ENCODE data around the gene LIPC.

LIPC gene

DNA sequence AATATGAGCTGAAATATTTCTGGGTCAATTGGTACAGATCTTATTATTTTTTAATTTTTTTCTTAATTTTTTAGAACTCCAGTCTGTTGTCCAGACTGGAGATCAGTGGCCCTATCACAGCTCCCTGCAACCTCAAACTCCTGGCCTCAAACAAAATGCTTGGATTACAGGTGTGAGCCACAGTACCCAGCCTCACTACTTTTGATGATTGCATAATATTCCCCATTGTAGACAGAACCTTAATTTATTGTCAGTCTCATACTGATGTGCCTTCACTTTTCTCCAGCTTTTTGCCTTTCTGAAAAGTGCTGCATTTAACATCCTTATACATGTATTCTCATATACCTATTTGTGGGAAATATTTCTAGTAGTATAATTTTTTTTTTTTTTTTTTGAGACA lies 144.9 kb downstream of the LIPC start:
- TF ChIP-seq, protein P1, sequence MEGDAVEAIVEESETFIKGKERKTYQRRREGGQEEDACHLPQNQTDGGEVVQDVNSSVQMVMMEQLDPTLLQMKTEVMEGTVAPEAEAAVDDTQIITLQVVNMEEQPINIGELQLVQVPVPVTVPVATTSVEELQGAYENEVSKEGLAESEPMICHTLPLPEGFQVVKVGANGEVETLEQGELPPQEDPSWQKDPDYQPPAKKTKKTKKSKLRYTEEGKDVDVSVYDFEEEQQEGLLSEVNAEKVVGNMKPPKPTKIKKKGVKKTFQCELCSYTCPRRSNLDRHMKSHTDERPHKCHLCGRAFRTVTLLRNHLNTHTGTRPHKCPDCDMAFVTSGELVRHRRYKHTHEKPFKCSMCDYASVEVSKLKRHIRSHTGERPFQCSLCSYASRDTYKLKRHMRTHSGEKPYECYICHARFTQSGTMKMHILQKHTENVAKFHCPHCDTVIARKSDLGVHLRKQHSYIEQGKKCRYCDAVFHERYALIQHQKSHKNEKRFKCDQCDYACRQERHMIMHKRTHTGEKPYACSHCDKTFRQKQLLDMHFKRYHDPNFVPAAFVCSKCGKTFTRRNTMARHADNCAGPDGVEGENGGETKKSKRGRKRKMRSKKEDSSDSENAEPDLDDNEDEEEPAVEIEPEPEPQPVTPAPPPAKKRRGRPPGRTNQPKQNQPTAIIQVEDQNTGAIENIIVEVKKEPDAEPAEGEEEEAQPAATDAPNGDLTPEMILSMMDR (IDR thresholded peaks at IDR 0.05; ENCODE audit: low read depth, low read length), result no peak
- H3K4me3 ChIP-seq (ENCODE audit: low read depth, low read length), result no peak overlapping the region

DNA sequence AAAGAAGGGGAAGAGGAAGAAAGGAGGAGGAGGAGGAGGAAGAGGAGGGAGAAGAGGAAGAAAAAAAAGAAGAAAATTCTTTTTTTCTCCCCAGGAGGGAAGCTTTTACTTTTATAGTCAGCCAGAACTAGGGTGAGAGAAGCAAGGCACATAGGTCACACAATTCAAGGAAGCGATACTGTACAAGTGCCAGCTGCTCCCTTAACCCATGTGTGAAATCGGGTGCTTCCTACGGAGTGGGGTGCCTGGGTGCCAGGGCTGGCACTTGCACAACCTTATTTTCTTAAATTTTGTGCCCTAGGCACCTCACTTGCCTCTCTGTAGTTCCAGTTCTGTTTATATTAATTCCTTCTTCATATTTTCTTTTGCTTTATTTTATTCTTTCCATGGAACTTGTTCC lies 150.4 kb downstream of the LIPC start:
- no peak overlapping the region for H3K4me3 ChIP-seq (ENCODE audit: low read depth, low read length)
- TF ChIP-seq, protein P1 (IDR thresholded peaks at IDR 0.05; ENCODE audit: low read depth, low read length), result no peak

DNA sequence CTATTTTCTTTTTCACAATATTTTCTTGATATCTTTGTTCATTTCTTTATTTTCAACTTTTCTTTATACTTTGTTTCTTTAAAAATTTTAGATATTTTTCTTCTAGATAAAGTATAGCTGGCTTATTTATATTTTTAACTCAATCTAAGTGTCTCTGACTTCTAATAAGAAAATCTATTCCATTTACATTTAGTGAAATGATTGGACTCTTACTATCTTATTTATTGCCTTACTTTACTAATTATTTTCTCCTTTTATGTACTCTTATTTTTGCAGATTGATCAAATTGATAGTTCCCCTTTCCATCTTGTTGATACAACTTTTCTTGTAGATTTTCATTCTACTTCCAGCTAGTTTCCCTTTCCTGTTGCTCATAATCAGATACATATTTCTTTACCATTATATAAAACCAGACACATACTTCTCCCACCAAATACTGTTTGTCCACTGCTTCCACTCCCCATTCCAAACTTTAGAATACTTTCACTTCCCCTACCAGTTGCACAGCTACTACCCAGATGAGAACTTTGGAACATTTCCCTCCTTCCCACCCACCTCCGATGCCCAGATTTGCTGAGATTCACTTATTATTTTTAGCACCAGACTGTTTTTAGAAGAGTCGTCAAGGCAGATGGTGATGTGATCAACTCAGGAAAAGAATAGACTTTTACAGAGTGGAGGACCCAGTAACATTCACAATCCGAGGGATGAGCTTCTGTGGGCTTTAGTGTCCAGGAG lies 151.5 kb downstream of the LIPC start:
- no peak overlapping the region for H3K4me3 ChIP-seq (ENCODE audit: low read depth, low read length)
- TF ChIP-seq, protein P1 (IDR thresholded peaks at IDR 0.05; ENCODE audit: low read depth, low read length), result no peak

DNA sequence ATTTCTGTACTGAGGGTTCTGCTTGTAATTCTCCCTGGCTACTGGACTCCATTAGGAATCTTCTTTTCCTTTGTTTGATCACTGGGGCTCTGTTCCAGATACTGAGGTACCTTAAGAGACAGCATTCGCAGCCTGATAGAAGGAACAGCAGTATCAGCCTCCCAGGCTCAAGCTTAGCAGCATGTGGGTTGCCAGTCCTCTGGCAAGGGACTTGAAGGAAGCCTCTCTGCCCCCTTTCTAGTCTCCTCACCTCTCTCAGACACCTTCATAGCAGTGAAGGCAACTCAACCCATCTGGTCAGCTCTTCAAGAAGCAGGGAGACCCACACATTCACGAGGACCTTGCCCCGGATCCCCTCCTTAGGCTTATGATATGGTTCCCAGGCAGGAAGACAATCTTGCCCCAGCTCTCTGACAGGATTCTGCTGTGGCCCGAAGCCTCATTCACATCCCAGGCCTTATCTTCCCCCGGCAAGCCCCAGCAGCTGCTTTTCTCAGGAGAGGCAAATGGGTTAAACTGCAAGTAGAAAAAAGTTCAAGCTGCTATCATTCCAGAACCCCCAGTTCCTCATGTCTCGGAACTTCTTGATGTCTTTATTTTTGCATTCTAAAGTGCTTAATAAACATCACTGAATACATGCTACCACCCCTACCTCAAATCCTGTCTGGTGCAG lies 153.1 kb downstream of the LIPC start:
- TF ChIP-seq, protein P1 (IDR thresholded peaks at IDR 0.05; ENCODE audit: low read depth, low read length), result no peak
- H3K4me3 ChIP-seq (ENCODE audit: low read depth, low read length), result no peak overlapping the region

DNA sequence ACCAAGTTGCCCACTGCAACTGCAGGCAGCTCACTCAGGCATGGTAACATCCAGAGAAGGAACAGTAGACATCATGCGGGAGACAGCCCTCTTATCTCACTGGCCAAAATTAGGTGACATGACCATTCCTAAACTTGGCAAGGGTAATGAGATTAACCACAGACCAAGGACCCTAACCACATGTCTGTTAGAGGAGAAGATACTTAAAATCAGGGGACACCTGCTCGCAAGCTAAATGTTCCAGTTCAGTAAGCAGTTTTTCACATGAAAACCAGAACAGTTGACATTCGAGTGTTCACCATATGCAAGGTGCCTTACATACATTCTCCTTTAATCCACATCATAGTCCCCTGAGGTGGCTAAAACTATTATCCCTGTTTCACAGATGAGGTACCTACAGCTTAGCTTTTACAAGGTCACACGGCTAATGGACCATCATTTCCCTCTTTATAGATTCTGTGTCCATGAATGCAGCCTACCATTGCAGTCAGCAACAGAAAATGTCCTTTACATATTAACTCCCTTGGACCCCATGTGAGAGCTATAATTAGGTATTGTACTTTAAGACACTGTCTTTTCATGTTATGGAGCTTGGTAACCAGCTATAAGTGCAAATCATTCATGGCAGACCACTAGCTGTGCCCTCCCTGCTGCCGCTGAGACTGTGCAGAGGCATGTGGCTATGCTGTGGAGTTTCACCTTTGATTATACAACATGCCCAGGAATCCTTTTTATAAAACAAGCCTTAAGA lies 154.1 kb downstream of the LIPC start:
- TF ChIP-seq, protein P1 (IDR thresholded peaks at IDR 0.05; ENCODE audit: low read depth, low read length), result no peak
- no peak overlapping the region for H3K4me3 ChIP-seq (ENCODE audit: low read depth, low read length)

DNA sequence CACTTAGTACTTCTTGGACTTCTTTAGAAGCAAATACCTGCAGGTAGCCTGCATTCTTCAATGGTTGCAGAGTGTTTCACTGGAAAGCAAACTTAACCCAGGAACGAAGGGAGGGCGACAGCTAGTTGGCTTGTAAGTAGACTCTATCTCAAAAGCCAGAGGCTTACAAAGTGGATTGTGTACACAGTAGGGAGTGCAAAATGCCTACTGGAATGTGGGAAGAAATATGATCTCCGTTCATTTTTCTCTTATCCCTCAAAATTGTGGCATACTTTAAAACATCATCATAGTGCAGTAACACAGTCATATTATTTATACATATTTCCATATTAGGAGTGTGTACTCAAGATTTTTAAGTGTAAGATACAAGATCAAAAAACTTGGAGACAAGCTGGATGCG lies 155.7 kb downstream of the LIPC start:
- TF ChIP-seq, protein P1 (IDR thresholded peaks at IDR 0.05; ENCODE audit: low read depth, low read length), result no peak

DNA sequence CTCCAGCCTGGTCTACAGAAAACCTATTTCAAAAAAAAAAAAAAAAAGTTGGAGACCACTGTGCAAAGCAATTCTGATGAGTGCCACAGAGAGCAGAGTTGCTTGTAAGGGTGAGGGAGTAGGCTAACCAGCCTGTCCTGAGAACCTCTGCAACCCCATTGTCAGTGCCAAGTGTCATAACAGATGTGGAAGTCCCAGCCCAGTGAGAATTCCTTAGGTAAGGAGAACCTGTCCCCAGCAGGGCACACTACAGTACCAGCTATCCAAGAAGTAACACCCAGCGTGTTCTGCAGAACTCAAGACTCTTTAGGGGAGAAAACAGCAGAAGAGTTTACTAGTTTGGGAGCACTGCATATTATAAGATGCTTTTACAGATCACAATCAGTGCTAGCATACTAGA lies 156.3 kb downstream of the LIPC start:
- TF ChIP-seq, protein P1 (IDR thresholded peaks at IDR 0.05; ENCODE audit: low read depth, low read length), result no peak
- H3K4me3 ChIP-seq (ENCODE audit: low read depth, low read length), result no peak overlapping the region

More for the DNA sequence above, 155.7 kb downstream of the LIPC start:
- no peak overlapping the region for H3K4me3 ChIP-seq (ENCODE audit: low read depth, low read length)
